HTERT RPE-1 (cell line): ENCODE data around the gene TTLL12.
"Not testable (repeated sequence)": the region's sequence is repeated elsewhere in the genome, so short reads cannot be mapped to it uniquely, and the experiment has no call there.

Source experiments
- in situ Hi-C: fragments of 300-500 bp; cut with MboI; formaldehyde crosslinking; loops from 4 replicates; pipeline ENCODE4 v1.14.3; 2020; ENCODE audit warnings: low sequenced_read_pairs

TTLL12 gene

GRCh38 chr22:43157874-43158546 lies 28.9 kb downstream of the TTLL12 start:
- in situ Hi-C loops, result no loop called here

DNA sequence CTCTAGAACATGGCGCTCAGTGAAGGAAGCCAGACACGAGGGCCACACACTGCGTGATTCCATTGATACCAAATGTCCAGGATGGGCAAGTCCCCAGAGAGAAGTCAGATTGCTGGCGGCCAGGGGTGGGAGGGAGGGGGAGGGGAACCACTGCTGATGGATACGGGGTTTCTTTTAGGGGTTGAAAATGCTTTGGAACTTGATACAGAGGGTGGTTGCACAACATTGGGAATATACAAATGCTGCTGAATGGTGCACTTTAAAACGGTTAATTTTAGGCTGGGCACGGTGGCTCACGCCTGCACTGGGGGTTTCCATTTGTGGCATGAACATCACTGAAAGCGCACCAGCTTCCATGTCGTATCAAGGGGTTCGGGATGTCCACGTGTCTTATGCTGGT lies 30.5 kb downstream of the TTLL12 start:
- in situ Hi-C loops, result no loop called here

GRCh38 chr22:43155789-43156188 lies 31.1 kb downstream of the TTLL12 start:
- in situ Hi-C loops, result no loop called here

DNA sequence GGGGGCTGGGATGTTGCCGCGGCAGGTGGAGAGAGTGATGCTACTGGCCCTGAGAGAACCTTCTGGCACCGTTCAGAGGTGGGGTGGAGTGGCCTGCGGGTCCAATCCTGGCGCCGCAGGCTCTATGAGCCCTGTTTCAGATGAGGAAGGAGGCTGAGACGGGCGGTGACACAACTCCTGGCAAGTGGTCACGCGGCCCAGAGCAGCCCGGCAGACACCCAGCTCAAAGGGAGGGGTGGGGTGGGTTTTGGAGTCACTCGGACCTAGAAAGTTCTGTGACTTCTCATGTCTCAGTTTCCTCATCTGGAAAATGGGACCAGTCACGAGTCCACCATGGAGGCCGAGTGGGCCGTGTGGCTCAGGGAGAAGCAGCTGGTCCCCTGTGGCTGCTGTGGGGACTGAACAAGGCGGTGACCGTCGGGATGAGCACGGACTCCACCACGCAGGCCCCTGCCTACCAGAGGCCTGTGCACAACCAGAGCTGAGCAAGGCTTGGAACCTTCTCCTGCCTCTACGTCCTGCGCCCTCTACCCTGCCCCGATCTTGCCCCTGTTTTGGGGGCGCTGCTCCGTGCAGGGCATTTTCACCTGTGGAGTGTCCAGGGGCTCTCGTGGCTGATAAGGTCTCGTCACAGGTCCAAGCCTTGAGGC lies 31.9 kb downstream of the TTLL12 start:
- in situ Hi-C loops, result no loop called here

DNA sequence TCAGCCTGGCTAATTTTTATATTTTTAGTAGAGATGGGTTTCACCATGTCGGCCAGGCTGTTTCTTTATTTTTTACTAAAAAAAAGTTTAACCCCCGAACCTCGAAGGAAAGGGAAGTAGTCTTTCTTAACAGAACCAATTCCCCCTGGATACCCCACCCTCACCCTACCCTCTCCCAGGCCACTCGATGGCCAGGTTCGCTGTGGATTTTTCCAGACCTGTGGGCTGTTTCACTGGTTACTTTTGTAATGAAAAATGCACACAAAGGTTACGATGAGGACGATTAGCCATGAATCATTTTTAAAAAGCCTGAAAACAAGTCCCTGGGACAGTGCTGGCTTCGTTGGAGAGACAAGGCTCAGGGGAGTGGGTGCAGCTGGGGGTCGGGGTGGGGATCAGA lies 33.0 kb downstream of the TTLL12 start:
- in situ Hi-C loops, result no loop called here

GRCh38 chr22:43152357-43153071 lies 34.4 kb downstream of the TTLL12 start:
- in situ Hi-C loops, result no loop called here

GRCh38 chr22:43152003-43152356 lies 35.0 kb downstream of the TTLL12 start:
- in situ Hi-C loops, result no loop called here

DNA sequence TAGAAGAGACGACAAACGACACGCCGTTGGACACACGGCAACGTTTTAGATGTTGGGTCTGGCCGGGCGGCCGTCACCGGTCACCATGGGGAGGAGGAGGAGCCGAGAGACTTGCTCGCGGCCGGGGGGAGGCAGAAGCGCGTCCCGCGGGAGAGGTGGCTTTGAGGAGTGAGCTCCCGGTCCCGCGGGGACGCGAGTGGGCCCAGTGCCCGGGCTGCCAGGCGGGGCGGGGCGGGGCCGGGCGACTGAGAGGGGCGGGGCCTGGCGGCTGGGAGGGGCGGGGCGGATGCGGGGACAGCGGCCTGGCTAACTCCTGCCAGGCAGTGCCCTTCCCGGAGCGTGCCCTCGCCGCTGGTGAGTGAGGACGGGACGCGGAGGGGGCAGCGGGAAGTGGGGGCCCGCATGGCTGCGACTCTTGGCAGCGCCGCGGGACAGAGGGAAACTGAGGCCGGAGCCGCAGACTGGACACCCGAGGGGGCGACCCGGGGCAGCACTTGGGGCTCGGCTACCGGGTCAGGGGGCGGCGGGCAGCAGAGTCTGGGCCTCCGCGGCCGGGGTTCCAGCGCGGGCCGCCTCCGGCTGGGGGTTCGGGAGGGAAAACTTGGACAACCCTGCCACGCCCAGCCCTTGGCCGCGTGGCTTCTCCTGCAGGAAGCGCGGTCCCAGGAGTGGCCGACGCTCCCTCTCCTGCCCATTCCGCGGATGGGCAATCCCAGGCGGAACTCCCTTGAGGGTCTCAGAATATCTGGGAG lies 35.5 kb downstream of the TTLL12 start, which contains the start of gene TSPO:
TSS of gene TSPO (plus strand) at position 309 of the 752 bp plus-strand sequence. CDS start 7,680 bp downstream, outside the sequence.
- in situ Hi-C loops, result no loop called here

DNA sequence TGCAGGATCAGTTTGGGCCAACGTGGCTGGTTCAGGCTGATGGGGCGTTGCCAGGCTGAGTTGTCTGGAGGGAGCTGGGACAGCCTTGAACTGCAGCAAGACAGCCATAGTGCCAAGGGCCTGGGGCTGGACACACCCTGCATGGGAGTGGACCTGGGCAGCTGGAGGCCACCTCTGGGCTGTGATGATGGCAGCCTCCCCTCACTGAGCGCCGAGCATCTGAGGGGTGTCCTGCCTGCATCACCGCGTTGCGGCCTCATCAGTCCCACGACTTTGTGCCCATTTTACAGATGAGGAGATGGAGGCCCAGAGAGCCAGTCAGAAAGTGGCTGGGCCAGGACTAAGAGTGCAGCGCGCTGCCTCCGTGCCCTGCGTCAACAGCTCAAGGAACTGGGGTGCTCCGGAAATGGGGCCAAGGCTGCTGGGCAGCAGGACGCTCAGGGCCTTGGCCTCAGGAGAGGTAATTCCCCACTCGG lies 36.2 kb downstream of the TTLL12 start:
- in situ Hi-C loops, result no loop called here

DNA sequence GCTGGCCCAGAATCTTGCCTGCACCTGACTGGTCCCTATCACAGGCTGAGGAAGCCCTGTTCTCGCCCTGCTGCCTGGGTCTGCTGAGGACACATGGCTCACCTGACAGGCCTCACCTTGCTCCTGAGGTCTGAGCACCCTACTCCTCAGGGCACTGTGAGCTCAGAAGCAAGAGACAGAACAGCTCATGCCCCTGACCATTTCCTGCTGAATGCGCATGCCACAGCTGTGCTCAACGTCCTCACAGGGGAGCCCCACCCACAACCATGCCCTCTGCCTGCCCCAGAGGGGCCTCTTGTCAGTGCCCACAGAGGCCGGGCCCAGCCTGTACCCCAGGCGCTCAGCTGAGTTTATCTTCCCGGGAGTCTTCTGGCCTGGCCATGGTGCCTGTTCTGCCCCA lies 38.4 kb downstream of the TTLL12 start:
- in situ Hi-C loops, result no loop called here

DNA sequence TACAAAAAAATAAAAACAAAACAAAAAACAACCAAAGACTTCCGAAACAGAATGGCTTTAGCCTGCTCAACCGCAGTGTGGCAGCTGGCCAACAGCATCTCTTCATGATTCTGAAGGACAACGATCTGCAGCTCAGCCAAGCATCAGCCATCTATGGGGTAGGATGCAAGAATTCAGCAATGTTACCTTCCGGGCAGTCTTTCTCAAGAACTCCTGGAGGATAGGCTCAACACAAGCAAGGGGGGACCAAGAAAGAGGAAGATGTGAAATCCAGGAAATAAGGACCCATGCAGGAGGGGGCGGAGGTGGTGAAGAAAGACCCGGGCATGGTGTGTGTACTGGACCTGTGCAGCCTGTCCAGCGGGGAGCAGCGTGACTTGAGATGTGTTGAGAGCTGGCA lies 39.1 kb downstream of the TTLL12 start:
- in situ Hi-C loops, result no loop called here

GRCh38 chr22:43146332-43146731 lies 40.6 kb downstream of the TTLL12 start:
- in situ Hi-C loops, result not testable (repeated sequence)

DNA sequence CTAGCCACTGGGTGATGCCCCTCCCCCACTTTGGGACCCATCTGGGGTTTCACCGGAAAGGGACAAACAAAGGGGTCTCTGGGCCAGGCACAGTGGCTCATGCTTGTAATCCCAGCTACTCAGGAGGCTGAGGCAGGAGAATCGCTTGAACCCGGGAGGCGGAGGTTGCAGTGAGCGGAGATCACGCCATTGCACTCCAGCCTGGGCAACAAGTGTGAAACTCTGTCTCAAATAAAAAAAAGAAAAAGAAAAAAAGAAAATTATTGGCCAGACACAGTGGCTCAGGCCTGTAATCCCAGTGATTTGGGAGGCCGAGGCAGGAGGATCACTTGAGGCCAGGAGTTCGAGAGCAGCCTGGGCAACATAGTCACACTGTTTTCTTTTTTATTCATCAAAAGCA lies 41.6 kb downstream of the TTLL12 start:
- in situ Hi-C loops, result not testable (repeated sequence)

GRCh38 chr22:43144949-43145348 lies 42.0 kb downstream of the TTLL12 start:
- in situ Hi-C loops, result no loop called here

DNA sequence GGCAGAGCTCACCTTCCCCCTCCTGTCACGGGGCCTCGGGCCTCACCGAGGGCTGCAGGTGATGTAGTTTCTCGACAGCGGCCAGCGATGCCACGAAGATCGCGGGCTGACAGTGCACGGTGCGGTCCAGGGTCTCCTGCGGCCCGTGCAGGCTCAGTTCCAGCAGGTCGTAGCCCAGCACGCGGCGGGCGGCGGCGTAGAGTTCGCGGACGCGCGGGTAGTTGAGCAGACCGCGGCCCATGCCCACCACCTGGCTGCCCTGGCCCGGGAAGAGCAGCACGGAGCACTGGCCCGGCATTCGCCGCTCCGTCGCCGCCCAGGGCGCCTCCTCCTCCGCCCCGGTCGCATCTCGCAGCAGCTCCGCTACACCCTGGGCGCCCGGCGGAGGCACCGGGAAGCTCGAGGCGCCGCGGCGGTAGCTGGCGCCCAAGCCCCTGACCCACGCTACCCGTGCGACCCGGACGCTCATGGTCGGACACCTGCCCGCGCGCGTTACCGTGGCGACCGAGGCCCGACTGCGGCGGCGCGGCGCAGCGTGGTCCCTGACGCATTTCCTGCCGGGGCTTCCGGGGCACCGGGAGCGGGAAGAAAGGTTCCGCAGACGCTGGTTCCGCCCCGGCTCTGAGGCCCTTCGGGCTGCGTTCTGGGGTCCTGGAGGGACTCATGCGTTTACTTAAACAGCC lies 43.9 kb downstream of the TTLL12 start, which contains the start of gene MCAT:
TSS of gene MCAT (minus strand) at position 519 of the 683 bp plus-strand sequence. CDS start at position 469, 50 bp downstream.
- in situ Hi-C loops, result no loop called here

- in situ Hi-C loops, result no loop called here
These were observed 50.1 kb downstream of the TTLL12 start for GRCh38 chr22:43136801-43137200.

- in situ Hi-C loops, result no loop called here
These were observed 50.7 kb downstream of the TTLL12 start for GRCh38 chr22:43136255-43136654.

GRCh38 chr22:43135565-43135964 lies 51.4 kb downstream of the TTLL12 start:
- in situ Hi-C loops, result no loop called here

GRCh38 chr22:43134553-43134952 lies 52.4 kb downstream of the TTLL12 start:
- in situ Hi-C loops, result no loop called here

GRCh38 chr22:43133401-43133800 lies 53.5 kb downstream of the TTLL12 start:
- in situ Hi-C loops, result no loop called here
